Liver (tissue), 9 donors: ENCODE data around the gene COL23A1. TPM values are rescaled to one million over a fixed set of nuclear protein-coding genes. Genes with fewer than 3 reads are reported as not detected.

Experiments
- DNase-seq: peaks from one replicate; pipeline ENCODE4 v3.0.0-alpha.2; 2017; ENCODE audit warnings: low spot score
- H3K27ac ChIP-seq, 2 donors: one replicate each; pipeline ENCODE4 v1.7.0; 2013; ENCODE audit warnings: inconsistent platforms in 2 of 2, low read length in 2 of 2, control low read depth in 1 of 2, low read depth in 1 of 2, mild to moderate bottlenecking in 1 of 2
- H3K27me3 ChIP-seq, 4 donors: one replicate each; pipeline versions ENCODE4 v1.6.1 to v1.7.0; 2013; ENCODE audit warnings: low read length in 3 of 4, inconsistent platforms in 1 of 4, mild to moderate bottlenecking in 1 of 4, moderate library complexity in 1 of 4; ENCODE audit not compliant: control insufficient read depth in 4 of 4, insufficient read depth in 4 of 4
- H3K36me3 ChIP-seq, 4 donors: one replicate each; pipeline versions ENCODE4 v1.6.1 to v1.7.0; 2013; ENCODE audit warnings: low read length in 3 of 4, mild to moderate bottlenecking in 3 of 4, low read depth in 1 of 4, moderate library complexity in 1 of 4; ENCODE audit not compliant: control insufficient read depth in 4 of 4, insufficient read depth in 3 of 4
- H3K4me1 ChIP-seq, 4 donors: one replicate each; pipeline versions ENCODE4 v1.6.1 to v1.7.0; 2013; ENCODE audit warnings: low read length in 3 of 4, mild to moderate bottlenecking in 3 of 4, moderate library complexity in 1 of 4; ENCODE audit not compliant: control insufficient read depth in 4 of 4, insufficient read depth in 4 of 4
- H3K4me3 ChIP-seq, 3 donors: one replicate each; pipeline versions ENCODE4 v1.6.1 to v1.7.0; 2013; ENCODE audit warnings: low read length in 3 of 3, control low read depth in 1 of 3, low read depth in 1 of 3, mild to moderate bottlenecking in 1 of 3
- H3K9ac ChIP-seq, 2 donors: one replicate each; pipeline ENCODE4 v1.7.0; 2013; ENCODE audit warnings: low read length in 2 of 2, mild to moderate bottlenecking in 2 of 2, moderate library complexity in 2 of 2, control low read depth in 1 of 2, low read depth in 1 of 2
- H3K9me3 ChIP-seq, 4 donors: one replicate each; pipeline versions ENCODE4 v1.6.1 to v1.7.0; 2013; ENCODE audit warnings: low read length in 3 of 4; ENCODE audit not compliant: control insufficient read depth in 4 of 4
- FOXA1 ChIP-seq: IDR thresholded peaks from 2 replicates; pipeline ENCODE4 v1.6.1; 2016; ENCODE audit warnings: antibody characterized with exemption
- HNF4G ChIP-seq: IDR thresholded peaks from 2 replicates; pipeline ENCODE4 v1.6.1; 2016; ENCODE audit warnings: antibody characterized with exemption
- JUND ChIP-seq, 2 donors: IDR thresholded peaks; 2 replicates each; pipeline ENCODE4 v1.6.1; 2016; ENCODE audit warnings: antibody characterized with exemption in 2 of 2
- NR2F2 ChIP-seq: IDR thresholded peaks from 2 replicates; pipeline ENCODE4 v1.6.1; 2016; ENCODE audit warnings: antibody characterized with exemption
- RXRA ChIP-seq, 2 donors: IDR thresholded peaks; 2 replicates each; pipeline ENCODE4 v1.6.1; 2017 to 2018; ENCODE audit warnings: antibody characterized with exemption in 2 of 2, mild to moderate bottlenecking in 1 of 2
- TAF1 ChIP-seq: conservative IDR thresholded peaks from 2 replicates; pipeline ENCODE4 v1.6.1; 2016; ENCODE audit warnings: antibody characterized with exemption, mild to moderate bottlenecking
- YY1 ChIP-seq: IDR thresholded peaks from 2 replicates; pipeline ENCODE4 v1.6.1; 2016; ENCODE audit warnings: antibody characterized with exemption, mild to moderate bottlenecking
- WGBS: extraction: QIAGEN DNeasy Blood & Tissue Kit; methylation state at CpG from one replicate; pipeline ENCODE4 v1.1.7; 2013; 5-methylcytosine and 5-hydroxymethylcytosine counted together
- polyA plus RNA-seq, 2 donors: library from polyadenylated mRNA; stranded (reverse) in 1 of 2; unstranded in 1 of 2; fragments of 200-250 nt in 1 of 2; fragments of >200 nt in 1 of 2; fragmentation: Nextera tagmentation in 1 of 2; extraction: Ambion mirVana in 1 of 2; gene quantifications; one replicate each; pipeline versions ENCODE4 v1.2.1 to v1.2.3, GENCODE V29; 2013 to 2015
- total RNA-seq, 2 donors: library from RNA; depleted of rRNA; stranded (reverse); fragments of >200 nt; gene quantifications; one replicate each; pipeline ENCODE4 v1.2.3, GENCODE V29; 2014
- TF ChIP-seq, protein P1 (sequence below): IDR thresholded peaks from 2 replicates; pipeline ENCODE4 v1.6.1; 2016; ENCODE audit warnings: antibody characterized with exemption, mild to moderate bottlenecking
- TF ChIP-seq, protein P2 (sequence below): IDR thresholded peaks from 2 replicates; pipeline ENCODE4 v1.6.1; 2016; ENCODE audit warnings: antibody characterized with exemption
- TF ChIP-seq, protein P3 (sequence below): fragments of 150-350 bp; IDR thresholded peaks from 2 replicates; pipeline ENCODE4 v1.5.1; 2017; ENCODE audit warnings: improper control_type of control experiment, low read depth, low read length; ENCODE audit not compliant: missing input control
- donor health status: healthy.
- donor health status: healthy.
- donor health status: healthy.
- donor health status: healthy.
- donor health status: healthy.

Gene COL23A1
- total and polyA plus RNA-seq, 4 donors = 0.08 to 1.4 (median 0.27) TPM

DNA sequence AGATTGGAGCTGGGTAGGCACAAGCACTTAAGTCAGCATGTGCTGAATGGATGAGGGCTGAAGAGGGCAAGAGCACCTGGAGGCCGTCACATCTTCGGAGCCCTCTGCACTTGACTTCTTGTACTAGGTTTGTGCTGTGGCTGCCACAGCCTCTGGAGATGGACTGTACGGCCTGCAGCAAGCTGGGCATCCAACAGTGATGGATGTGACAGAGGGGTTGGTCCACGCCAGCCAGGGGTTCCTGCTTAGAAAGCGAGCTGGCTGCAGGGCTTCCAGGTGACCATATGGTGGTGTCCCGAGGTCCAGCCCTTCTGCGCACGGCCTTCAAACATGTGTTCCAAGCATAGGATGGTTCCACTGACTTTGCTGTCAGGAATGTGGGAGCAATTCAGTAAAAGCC lies 292.4 kb downstream of the COL23A1 start:
- TF ChIP-seq TAF1 = no peak
- TF ChIP-seq, protein P1, sequence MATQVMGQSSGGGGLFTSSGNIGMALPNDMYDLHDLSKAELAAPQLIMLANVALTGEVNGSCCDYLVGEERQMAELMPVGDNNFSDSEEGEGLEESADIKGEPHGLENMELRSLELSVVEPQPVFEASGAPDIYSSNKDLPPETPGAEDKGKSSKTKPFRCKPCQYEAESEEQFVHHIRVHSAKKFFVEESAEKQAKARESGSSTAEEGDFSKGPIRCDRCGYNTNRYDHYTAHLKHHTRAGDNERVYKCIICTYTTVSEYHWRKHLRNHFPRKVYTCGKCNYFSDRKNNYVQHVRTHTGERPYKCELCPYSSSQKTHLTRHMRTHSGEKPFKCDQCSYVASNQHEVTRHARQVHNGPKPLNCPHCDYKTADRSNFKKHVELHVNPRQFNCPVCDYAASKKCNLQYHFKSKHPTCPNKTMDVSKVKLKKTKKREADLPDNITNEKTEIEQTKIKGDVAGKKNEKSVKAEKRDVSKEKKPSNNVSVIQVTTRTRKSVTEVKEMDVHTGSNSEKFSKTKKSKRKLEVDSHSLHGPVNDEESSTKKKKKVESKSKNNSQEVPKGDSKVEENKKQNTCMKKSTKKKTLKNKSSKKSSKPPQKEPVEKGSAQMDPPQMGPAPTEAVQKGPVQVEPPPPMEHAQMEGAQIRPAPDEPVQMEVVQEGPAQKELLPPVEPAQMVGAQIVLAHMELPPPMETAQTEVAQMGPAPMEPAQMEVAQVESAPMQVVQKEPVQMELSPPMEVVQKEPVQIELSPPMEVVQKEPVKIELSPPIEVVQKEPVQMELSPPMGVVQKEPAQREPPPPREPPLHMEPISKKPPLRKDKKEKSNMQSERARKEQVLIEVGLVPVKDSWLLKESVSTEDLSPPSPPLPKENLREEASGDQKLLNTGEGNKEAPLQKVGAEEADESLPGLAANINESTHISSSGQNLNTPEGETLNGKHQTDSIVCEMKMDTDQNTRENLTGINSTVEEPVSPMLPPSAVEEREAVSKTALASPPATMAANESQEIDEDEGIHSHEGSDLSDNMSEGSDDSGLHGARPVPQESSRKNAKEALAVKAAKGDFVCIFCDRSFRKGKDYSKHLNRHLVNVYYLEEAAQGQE = no peak
- no peak for TF ChIP-seq HNF4G
- TF ChIP-seq NR2F2 = no peak
- no peak for TF ChIP-seq YY1
- TF ChIP-seq, protein P2, sequence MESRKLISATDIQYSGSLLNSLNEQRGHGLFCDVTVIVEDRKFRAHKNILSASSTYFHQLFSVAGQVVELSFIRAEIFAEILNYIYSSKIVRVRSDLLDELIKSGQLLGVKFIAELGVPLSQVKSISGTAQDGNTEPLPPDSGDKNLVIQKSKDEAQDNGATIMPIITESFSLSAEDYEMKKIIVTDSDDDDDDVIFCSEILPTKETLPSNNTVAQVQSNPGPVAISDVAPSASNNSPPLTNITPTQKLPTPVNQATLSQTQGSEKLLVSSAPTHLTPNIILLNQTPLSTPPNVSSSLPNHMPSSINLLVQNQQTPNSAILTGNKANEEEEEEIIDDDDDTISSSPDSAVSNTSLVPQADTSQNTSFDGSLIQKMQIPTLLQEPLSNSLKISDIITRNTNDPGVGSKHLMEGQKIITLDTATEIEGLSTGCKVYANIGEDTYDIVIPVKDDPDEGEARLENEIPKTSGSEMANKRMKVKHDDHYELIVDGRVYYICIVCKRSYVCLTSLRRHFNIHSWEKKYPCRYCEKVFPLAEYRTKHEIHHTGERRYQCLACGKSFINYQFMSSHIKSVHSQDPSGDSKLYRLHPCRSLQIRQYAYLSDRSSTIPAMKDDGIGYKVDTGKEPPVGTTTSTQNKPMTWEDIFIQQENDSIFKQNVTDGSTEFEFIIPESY = no peak
- no peak for TF ChIP-seq RXRA (IDR thresholded peaks at IDR 0.05)
- TF ChIP-seq, protein P3, sequence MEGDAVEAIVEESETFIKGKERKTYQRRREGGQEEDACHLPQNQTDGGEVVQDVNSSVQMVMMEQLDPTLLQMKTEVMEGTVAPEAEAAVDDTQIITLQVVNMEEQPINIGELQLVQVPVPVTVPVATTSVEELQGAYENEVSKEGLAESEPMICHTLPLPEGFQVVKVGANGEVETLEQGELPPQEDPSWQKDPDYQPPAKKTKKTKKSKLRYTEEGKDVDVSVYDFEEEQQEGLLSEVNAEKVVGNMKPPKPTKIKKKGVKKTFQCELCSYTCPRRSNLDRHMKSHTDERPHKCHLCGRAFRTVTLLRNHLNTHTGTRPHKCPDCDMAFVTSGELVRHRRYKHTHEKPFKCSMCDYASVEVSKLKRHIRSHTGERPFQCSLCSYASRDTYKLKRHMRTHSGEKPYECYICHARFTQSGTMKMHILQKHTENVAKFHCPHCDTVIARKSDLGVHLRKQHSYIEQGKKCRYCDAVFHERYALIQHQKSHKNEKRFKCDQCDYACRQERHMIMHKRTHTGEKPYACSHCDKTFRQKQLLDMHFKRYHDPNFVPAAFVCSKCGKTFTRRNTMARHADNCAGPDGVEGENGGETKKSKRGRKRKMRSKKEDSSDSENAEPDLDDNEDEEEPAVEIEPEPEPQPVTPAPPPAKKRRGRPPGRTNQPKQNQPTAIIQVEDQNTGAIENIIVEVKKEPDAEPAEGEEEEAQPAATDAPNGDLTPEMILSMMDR = no peak
- TF ChIP-seq FOXA1 = no peak
- no peak for TF ChIP-seq JUND (IDR thresholded peaks at IDR 0.05)
- no peaks in the 10 kb centered on the region for H3K27me3 ChIP-seq
- DNase-seq = no peak
- H3K36me3 ChIP-seq = no peaks in the 10 kb centered on the region
- H3K9ac ChIP-seq = no peak overlapping the region
- no peak overlapping the region for H3K27ac ChIP-seq
- 72% methylated on average over 8 of the region's 8 CpGs for WGBS
- H3K4me3 ChIP-seq = no peak overlapping the region
- H3K9me3 ChIP-seq = no peaks in the 10 kb centered on the region
- no peaks in the 10 kb centered on the region for H3K4me1 ChIP-seq

DNA sequence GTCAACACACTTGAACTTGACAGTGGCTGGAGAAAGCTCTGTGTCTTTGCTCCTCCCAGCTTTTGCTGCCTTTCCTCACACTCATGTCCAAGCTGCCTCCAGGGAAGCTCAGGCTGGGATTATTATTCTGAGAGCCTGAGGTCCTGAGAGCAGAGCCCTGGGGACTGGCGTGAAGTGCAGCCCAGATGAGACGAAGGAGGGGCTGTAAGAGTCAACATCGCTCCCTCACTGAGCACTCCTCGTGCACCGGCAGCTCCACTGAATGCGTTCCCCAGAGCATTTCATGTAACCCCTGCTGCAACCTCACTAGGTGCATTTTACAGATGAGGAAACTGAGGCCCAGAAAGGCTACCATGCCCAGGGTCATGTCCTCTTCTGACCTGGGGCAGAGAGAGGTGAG lies 294.1 kb downstream of the COL23A1 start:
- H3K27ac ChIP-seq = no peak overlapping the region
- H3K9me3 ChIP-seq = no peaks in the 10 kb centered on the region
- no peaks in the 10 kb centered on the region for H3K36me3 ChIP-seq
- TF ChIP-seq, protein P1 = no peak
- TF ChIP-seq JUND (IDR thresholded peaks at IDR 0.05) = no peak
- TF ChIP-seq NR2F2 = no peak
- H3K4me1 ChIP-seq = no peaks in the 10 kb centered on the region
- H3K27me3 ChIP-seq = no peaks in the 10 kb centered on the region
- H3K9ac ChIP-seq = no peak overlapping the region
- whole genome bisulfite sequencing = 87% methylated on average over 6 of the region's 6 CpGs
- H3K4me3 ChIP-seq = no peak overlapping the region
- no peak for DNase-seq
